ENCODE measurements around the gene MZT2B.

GRCh38 chr2:130152816-130153595 is 29.1 kb upstream of the MZT2B start:
- no peak for TF ChIP-seq CTCF (IDR thresholded peaks at IDR 0.05)
- no peak for TF ChIP-seq EZH2 (IDR thresholded peaks at IDR 0.05; ENCODE audit: borderline replicate concordance, insufficient read depth, low read depth, low read length, poor library complexity, severe bottlenecking)
